ENCODE data around the gene BLTP3A. TPM values are rescaled to one million over a fixed set of nuclear protein-coding genes. Genes with fewer than 3 reads are reported as not detected.
"Not testable (repeated sequence)": the region's sequence is repeated elsewhere in the genome, so short reads cannot be mapped to it uniquely, and the experiment has no call there.

The BLTP3A gene
- polyA plus RNA-seq, 3 donors, result 1.0 to 7.2 (median 1.2) TPM

DNA sequence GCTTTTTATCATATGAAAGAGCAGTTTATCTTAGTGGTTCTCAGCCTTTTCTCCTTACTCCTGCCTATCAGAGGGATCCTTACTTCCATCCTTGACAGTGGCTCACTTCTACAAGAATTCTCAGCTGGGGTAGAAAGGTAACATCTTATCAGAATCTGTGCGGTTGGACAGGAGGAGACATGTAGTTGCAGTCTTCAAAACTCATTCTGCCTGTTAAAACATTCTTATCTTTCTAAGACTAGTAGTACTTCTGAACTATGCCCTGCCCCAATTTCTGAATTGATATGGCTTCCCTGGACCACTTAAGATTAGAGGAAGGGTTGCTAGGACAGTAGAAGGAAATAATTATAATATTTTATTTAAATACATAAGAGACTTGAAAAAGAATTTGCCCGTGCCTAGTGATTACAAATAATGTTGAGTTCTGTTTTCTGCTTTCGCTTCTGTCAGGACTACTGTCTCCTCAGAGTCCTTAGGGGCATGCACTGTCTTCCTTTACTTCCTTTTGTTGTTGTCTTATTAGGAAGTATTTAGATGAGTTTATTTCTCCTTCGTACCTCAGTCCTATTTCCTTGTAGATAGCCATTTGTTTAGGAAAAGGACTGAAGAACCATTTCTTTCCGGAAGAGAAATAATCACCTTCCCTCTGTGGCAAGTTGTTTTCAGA, 24.9 kb downstream of the BLTP3A start:
- H3K9me3 ChIP-seq (replicated peaks in 1 of 2; ENCODE audit: control insufficient read depth in 1 of 2, insufficient read depth in 1 of 2, low read length in 2 of 2), result no peaks in the 10 kb centered on the region
- intact Hi-C loops (cut with micrococcal nuclease), result no loop called here
- H3K36me3 ChIP-seq (replicated peaks in 1 of 2; ENCODE audit: control insufficient read depth in 1 of 2, insufficient read depth in 2 of 2, low read length in 2 of 2), result peaks cover 0 to 5% of the 10 kb centered on the region in 2 donors
- Mint-ChIP-seq H3K27me3 (ENCODE audit: low read depth in 3 of 3) (no peaks in the 10 kb centered on the region), H3K36me3 (peaks cover 3 to 6% of the 10 kb centered on the region in 2 donors), H3K27ac (peak overlapping the region; percentile 47 to 94 (median 77)), H3K4me1 (peaks cover 43% of the 10 kb centered on the region), H3K4me3 (peak overlapping the region; percentile 49 to 67), H3K9me3 (no peaks in the 10 kb centered on the region)
- H3K9ac ChIP-seq (ENCODE audit: insufficient read depth, low read length, poor library complexity, severe bottlenecking), result peak overlapping the region; percentile 54
- H3K4me1 ChIP-seq (ENCODE audit: control insufficient read depth in 1 of 2, insufficient read depth in 2 of 2, low read length in 2 of 2), result peaks cover 31 to 36% of the 10 kb centered on the region in 2 donors
- peaks cover 18% of the 10 kb centered on the region for H4K20me1 ChIP-seq (ENCODE audit: insufficient read depth, low read length)
- DNase-seq, result peak; percentile 16 to 56 (median 33)
- TF ChIP-seq, protein P1, sequence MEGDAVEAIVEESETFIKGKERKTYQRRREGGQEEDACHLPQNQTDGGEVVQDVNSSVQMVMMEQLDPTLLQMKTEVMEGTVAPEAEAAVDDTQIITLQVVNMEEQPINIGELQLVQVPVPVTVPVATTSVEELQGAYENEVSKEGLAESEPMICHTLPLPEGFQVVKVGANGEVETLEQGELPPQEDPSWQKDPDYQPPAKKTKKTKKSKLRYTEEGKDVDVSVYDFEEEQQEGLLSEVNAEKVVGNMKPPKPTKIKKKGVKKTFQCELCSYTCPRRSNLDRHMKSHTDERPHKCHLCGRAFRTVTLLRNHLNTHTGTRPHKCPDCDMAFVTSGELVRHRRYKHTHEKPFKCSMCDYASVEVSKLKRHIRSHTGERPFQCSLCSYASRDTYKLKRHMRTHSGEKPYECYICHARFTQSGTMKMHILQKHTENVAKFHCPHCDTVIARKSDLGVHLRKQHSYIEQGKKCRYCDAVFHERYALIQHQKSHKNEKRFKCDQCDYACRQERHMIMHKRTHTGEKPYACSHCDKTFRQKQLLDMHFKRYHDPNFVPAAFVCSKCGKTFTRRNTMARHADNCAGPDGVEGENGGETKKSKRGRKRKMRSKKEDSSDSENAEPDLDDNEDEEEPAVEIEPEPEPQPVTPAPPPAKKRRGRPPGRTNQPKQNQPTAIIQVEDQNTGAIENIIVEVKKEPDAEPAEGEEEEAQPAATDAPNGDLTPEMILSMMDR (IDR thresholded peaks at IDR 0.05), result no peak
- no peak overlapping the region for H2AFZ ChIP-seq (ENCODE audit: insufficient read depth, low read depth, low read length, poor library complexity, severe bottlenecking)
- H3K27ac ChIP-seq (ENCODE audit: low read depth in 1 of 2, low read length in 2 of 2), result peak overlapping the region; percentile 15 to 83
- H3K4me2 ChIP-seq (replicated peaks; ENCODE audit: extremely low read depth, low read length, poor library complexity, severe bottlenecking), result peak overlapping the region; percentile 35
- H3K79me2 ChIP-seq (ENCODE audit: insufficient read depth, low read length), result peaks cover 68% of the 10 kb centered on the region
- H3K4me3 ChIP-seq (replicated peaks in 1 of 3; ENCODE audit: low read depth in 2 of 3, low read length in 3 of 3), result peak overlapping the region in 2 of 3 experiments; percentile 23 to 36
- no CpG with 5 or more reads among the region's 5 CpGs for WGBS (ENCODE audit: insufficient coverage)
- H3K27me3 ChIP-seq (ENCODE audit: control insufficient read depth in 2 of 2, insufficient read depth in 2 of 2, low read length in 2 of 2), result no peaks in the 10 kb centered on the region

DNA sequence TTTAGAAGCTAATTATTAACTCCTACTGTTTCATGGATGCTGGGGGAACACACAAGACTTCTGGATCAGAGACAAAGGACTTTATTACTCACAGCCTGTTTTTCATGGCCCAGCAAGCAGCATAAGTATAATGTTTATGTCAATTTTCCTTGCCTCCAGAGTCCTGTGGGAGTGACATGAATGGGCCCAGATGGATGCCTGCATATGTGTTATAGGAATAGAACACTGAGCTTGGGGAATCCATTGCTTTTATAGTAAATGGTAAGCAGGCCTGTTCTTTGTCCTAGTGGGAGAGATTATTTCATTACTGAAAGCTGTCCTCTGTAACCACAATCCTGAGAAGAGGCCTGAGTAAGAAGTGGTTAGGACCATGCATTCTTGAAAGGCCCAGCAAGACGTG, 25.6 kb downstream of the BLTP3A start:
- Histone ChIP-seq H3K27ac (ENCODE audit: low read depth in 1 of 2, low read length in 2 of 2) (peak overlapping the region in 1 of 2 donors; percentile 83), H3K4me2 (replicated peaks; ENCODE audit: extremely low read depth, low read length, poor library complexity, severe bottlenecking) (peak overlapping the region; percentile 35), H3K36me3 (replicated peaks in 1 of 2; ENCODE audit: control insufficient read depth in 1 of 2, insufficient read depth in 2 of 2, low read length in 2 of 2) (peaks cover 4 to 12% of the 10 kb centered on the region in 2 donors), H3K9me3 (replicated peaks in 1 of 2; ENCODE audit: control insufficient read depth in 1 of 2, insufficient read depth in 1 of 2, low read length in 2 of 2) (no peaks in the 10 kb centered on the region), H3K4me3 (replicated peaks in 1 of 3; ENCODE audit: low read depth in 2 of 3, low read length in 3 of 3) (no peak overlapping the region), H3K4me1 (ENCODE audit: control insufficient read depth in 1 of 2, insufficient read depth in 2 of 2, low read length in 2 of 2) (peaks cover 31 to 36% of the 10 kb centered on the region in 2 donors), H3K79me2 (ENCODE audit: insufficient read depth, low read length) (peaks cover 62% of the 10 kb centered on the region), H3K27me3 (ENCODE audit: control insufficient read depth in 2 of 2, insufficient read depth in 2 of 2, low read length in 2 of 2) (no peaks in the 10 kb centered on the region), H4K20me1 (ENCODE audit: insufficient read depth, low read length) (peaks cover 16% of the 10 kb centered on the region), H3K9ac (ENCODE audit: insufficient read depth, low read length, poor library complexity, severe bottlenecking) (no peak overlapping the region), H2AFZ (ENCODE audit: insufficient read depth, low read depth, low read length, poor library complexity, severe bottlenecking) (no peak overlapping the region)
- intact Hi-C loops (cut with micrococcal nuclease), result no loop called here
- 86% methylated on average over 1 of the region's 1 CpG for WGBS (ENCODE audit: insufficient coverage)
- H3K36me3 Mint-ChIP-seq, result peaks cover 10 to 12% of the 10 kb centered on the region in 2 donors
- TF ChIP-seq, protein P1 (IDR thresholded peaks at IDR 0.05), result no peak
- H3K9me3 Mint-ChIP-seq, result no peaks in the 10 kb centered on the region
- no peaks in the 10 kb centered on the region for H3K27me3 Mint-ChIP-seq (ENCODE audit: low read depth in 3 of 3)
- no peak for DNase-seq
- peak overlapping the region in 5 of 7 donors; percentile 47 to 94 (median 77) for H3K27ac Mint-ChIP-seq
- H3K4me1 Mint-ChIP-seq, result peaks cover 43% of the 10 kb centered on the region
- no peak overlapping the region for H3K4me3 Mint-ChIP-seq

DNA sequence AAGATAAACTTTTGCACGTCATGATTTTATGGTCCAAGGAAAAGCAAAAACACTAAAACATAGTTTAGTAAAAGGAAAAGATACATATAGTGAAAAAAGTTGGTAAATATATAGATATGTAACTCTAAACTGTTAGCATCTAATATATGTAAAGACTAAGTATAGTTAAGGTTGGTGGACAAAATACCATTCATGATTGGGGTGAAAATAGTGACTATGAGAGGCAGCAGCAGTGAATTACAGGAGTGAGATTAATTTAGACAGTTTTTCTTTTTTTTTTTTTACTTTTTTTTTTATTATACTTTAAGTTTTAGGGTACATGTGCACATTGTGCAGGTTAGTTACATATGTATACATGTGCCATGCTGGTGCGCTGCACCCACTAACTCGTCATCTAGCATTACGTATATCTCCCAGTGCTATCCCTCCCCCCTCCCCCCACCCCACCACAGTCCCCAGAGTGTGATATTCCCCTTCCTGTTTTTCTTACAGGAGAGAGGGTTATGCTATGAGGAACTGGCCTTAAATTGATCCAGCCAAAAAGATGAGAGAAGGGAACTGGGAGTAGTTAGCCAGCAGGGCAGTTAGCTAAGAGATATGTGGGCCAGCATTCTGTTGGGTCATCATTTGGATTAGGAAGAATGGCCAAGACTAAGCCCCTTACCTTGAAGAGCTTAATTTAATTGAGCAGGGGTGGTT, 27.1 kb downstream of the BLTP3A start:
- intact Hi-C loops (cut with micrococcal nuclease); H3K9me3 Mint-ChIP-seq; H3K27me3 Mint-ChIP-seq (ENCODE audit: low read depth in 3 of 3); H3K27me3 ChIP-seq (ENCODE audit: control insufficient read depth in 2 of 2, insufficient read depth in 2 of 2, low read length in 2 of 2); H2AFZ ChIP-seq (ENCODE audit: insufficient read depth, low read depth, low read length, poor library complexity, severe bottlenecking); H3K9ac ChIP-seq (ENCODE audit: insufficient read depth, low read length, poor library complexity, severe bottlenecking); H3K4me2 ChIP-seq (replicated peaks; ENCODE audit: extremely low read depth, low read length, poor library complexity, severe bottlenecking); H3K4me3 Mint-ChIP-seq; H3K9me3 ChIP-seq (replicated peaks in 1 of 2; ENCODE audit: control insufficient read depth in 1 of 2, insufficient read depth in 1 of 2, low read length in 2 of 2): not testable (repeated sequence)
- Histone ChIP-seq H3K79me2 (ENCODE audit: insufficient read depth, low read length) (peaks cover 46% of the 10 kb centered on the region), H3K27ac (ENCODE audit: low read depth in 1 of 2, low read length in 2 of 2) (peak overlapping the region in 1 of 2 donors; percentile 57), H4K20me1 (ENCODE audit: insufficient read depth, low read length) (peaks cover 14% of the 10 kb centered on the region), H3K4me1 (ENCODE audit: control insufficient read depth in 1 of 2, insufficient read depth in 2 of 2, low read length in 2 of 2) (peaks cover 31 to 36% of the 10 kb centered on the region in 2 donors), H3K36me3 (replicated peaks in 1 of 2; ENCODE audit: control insufficient read depth in 1 of 2, insufficient read depth in 2 of 2, low read length in 2 of 2) (peaks cover 12 to 28% of the 10 kb centered on the region in 2 donors), H3K4me3 (replicated peaks in 1 of 3; ENCODE audit: low read depth in 2 of 3, low read length in 3 of 3) (peak overlapping the region in 1 of 3 experiments; percentile 6)
- DNase-seq, result peak; percentile 29 to 61 (median 38)
- H3K27ac Mint-ChIP-seq, result peak overlapping the region in 5 of 7 donors; percentile 71 to 85 (median 78)
- WGBS (ENCODE audit: insufficient coverage), result no CpG with 5 or more reads among the region's 4 CpGs
- peaks cover 43% of the 10 kb centered on the region for H3K4me1 Mint-ChIP-seq
- H3K36me3 Mint-ChIP-seq, result peaks cover 26 to 27% of the 10 kb centered on the region in 2 donors

All from CD14-positive monocyte (primary cell).